Astrocyte (in vitro differentiated cells and primary cell): ENCODE results near the gene SATB2.

Source experiments
- CTCF ChIP-seq: IDR thresholded peaks from 2 replicates; pipeline ENCODE4 v1.5.1; 2011; ENCODE audit warnings: low read depth, mild to moderate bottlenecking, inconsistent platforms, low read length, moderate library complexity; ENCODE audit not compliant: insufficient read depth
- EZH2 ChIP-seq: IDR thresholded peaks from 2 replicates; pipeline ENCODE4 v1.6.1; 2012; ENCODE audit warnings: mild to moderate bottlenecking, low read length, inconsistent platforms; ENCODE audit not compliant: insufficient read depth

GRCh38 chr2:199344012-199344411 is 113.7 kb downstream of the SATB2 start:
- TF ChIP-seq EZH2, result no peak
- TF ChIP-seq CTCF, result no peak
